GM18508 (cell line): ENCODE results near the gene TBL1XR1.
"Not testable (repeated sequence)": the region's sequence is repeated elsewhere in the genome, so short reads cannot be mapped to it uniquely, and the experiment has no call there.

Experiments used
- ATAC-seq: cut with Tn5 transposase; IDR thresholded peaks from one replicate; pipeline ENCODE4 v1.9.1; 2021; ENCODE audit warnings: moderate number of reproducible peaks; ENCODE audit not compliant: insufficient read depth, unreplicated experiment

TBL1XR1 gene

GRCh38 chr3:177146646-177147045, 50.6 kb downstream of the TBL1XR1 start:
- ATAC-seq: no peak

GRCh38 chr3:177145954-177146353, 51.3 kb downstream of the TBL1XR1 start:
- no peak for ATAC-seq

- ATAC-seq: peak; percentile 18
Observed at GRCh38 chr3:177145381-177145780, 51.9 kb downstream of the TBL1XR1 start.

GRCh38 chr3:177144922-177145321, 52.4 kb downstream of the TBL1XR1 start:
- peak; percentile 61 for ATAC-seq

- ATAC-seq: no peak
Observed at GRCh38 chr3:177141899-177142646, 55.2 kb downstream of the TBL1XR1 start.

- ATAC-seq: no peak
Observed at GRCh38 chr3:177141471-177141870, 55.8 kb downstream of the TBL1XR1 start.

- not testable (repeated sequence) for ATAC-seq
Observed at GRCh38 chr3:177139220-177139619, 58.1 kb downstream of the TBL1XR1 start.

- no peak for ATAC-seq
Observed at GRCh38 chr3:177137774-177138705, 59.2 kb downstream of the TBL1XR1 start.

GRCh38 chr3:177136741-177137140, 60.5 kb downstream of the TBL1XR1 start:
- ATAC-seq: no peak

- ATAC-seq: no peak
Observed at GRCh38 chr3:177135841-177136492, 61.3 kb downstream of the TBL1XR1 start.

GRCh38 chr3:177134816-177135210, 62.5 kb downstream of the TBL1XR1 start:
- ATAC-seq: no peak

GRCh38 chr3:177133860-177134815, 63.1 kb downstream of the TBL1XR1 start:
- no peak for ATAC-seq

GRCh38 chr3:177131927-177132636, 65.2 kb downstream of the TBL1XR1 start:
- ATAC-seq: no peak

GRCh38 chr3:177127008-177127407, 70.3 kb downstream of the TBL1XR1 start:
- ATAC-seq: no peak

- no peak for ATAC-seq
Observed at GRCh38 chr3:177126015-177126773, 71.1 kb downstream of the TBL1XR1 start.

GRCh38 chr3:177124882-177125281, 72.4 kb downstream of the TBL1XR1 start:
- no peak for ATAC-seq

- no peak for ATAC-seq
Observed at GRCh38 chr3:177123822-177124221, 73.5 kb downstream of the TBL1XR1 start.

GRCh38 chr3:177122183-177122856, 75.0 kb downstream of the TBL1XR1 start:
- no peak for ATAC-seq
